HG02588 (cell line): Measurements from ENCODE around the gene RIMS3.

Experiments used
- ATAC-seq: cut with Tn5 transposase; IDR thresholded peaks from one replicate; pipeline ENCODE4 v1.9.1; 2021; ENCODE audit warnings: mild to moderate bottlenecking, moderate library complexity; ENCODE audit not compliant: unreplicated experiment

The RIMS3 gene

GRCh38 chr1:40653851-40654537 lies 11.5 kb downstream of the RIMS3 start:
- no peak for ATAC-seq

GRCh38 chr1:40652979-40653378 lies 12.5 kb downstream of the RIMS3 start:
- no peak for ATAC-seq

- ATAC-seq: no peak
These were observed 13.0 kb downstream of the RIMS3 start for GRCh38 chr1:40652468-40652867.

GRCh38 chr1:40651138-40651857 lies 14.2 kb downstream of the RIMS3 start:
- no peak for ATAC-seq

GRCh38 chr1:40650075-40650474 lies 15.4 kb downstream of the RIMS3 start:
- ATAC-seq: no peak

GRCh38 chr1:40649592-40649930 lies 15.9 kb downstream of the RIMS3 start:
- ATAC-seq: no peak

- no peak for ATAC-seq
These were observed 16.4 kb downstream of the RIMS3 start for GRCh38 chr1:40648928-40649591.

GRCh38 chr1:40648200-40648599 lies 17.3 kb downstream of the RIMS3 start:
- no peak for ATAC-seq

GRCh38 chr1:40646315-40646714 lies 19.2 kb downstream of the RIMS3 start:
- no peak for ATAC-seq

GRCh38 chr1:40645118-40645680 lies 20.3 kb downstream of the RIMS3 start:
- ATAC-seq: no peak

- ATAC-seq: no peak
These were observed 23.8 kb downstream of the RIMS3 start for GRCh38 chr1:40641601-40642242.

- no peak for ATAC-seq
These were observed 25.0 kb downstream of the RIMS3 start for GRCh38 chr1:40640314-40641076.

GRCh38 chr1:40638097-40639036 lies 27.1 kb downstream of the RIMS3 start:
- ATAC-seq: no peak

- ATAC-seq: no peak
These were observed 27.9 kb downstream of the RIMS3 start for GRCh38 chr1:40637470-40638007.

GRCh38 chr1:40636777-40637176 lies 28.7 kb downstream of the RIMS3 start:
- ATAC-seq: no peak

- ATAC-seq: no peak
These were observed 29.6 kb downstream of the RIMS3 start for GRCh38 chr1:40635763-40636500.

GRCh38 chr1:40634901-40635655 lies 30.4 kb downstream of the RIMS3 start:
- no peak for ATAC-seq

- no peak for ATAC-seq
These were observed 31.5 kb downstream of the RIMS3 start for GRCh38 chr1:40633931-40634376.
